ENCODE measurements around the gene SPATS1. TPM values are rescaled to one million over a fixed set of nuclear protein-coding genes. Genes with fewer than 3 reads are reported as not detected.

SPATS1 gene
- total RNA-seq, 2 donors from 2014 or later, result not detected

- Histone ChIP-seq H3K9me3 (ENCODE audit: control insufficient read depth, low read length) (no peaks in the 10 kb centered on the region), H3K27ac (ENCODE audit: low read depth, low read length) (no peak overlapping the region), H3K4me1 (ENCODE audit: control insufficient read depth, insufficient read depth, low read length) (no peaks in the 10 kb centered on the region), H3K4me3 (ENCODE audit: low read length) (no peak overlapping the region), H3K36me3 (ENCODE audit: control insufficient read depth, insufficient read depth, low read length) (no peaks in the 10 kb centered on the region), H3K9ac (ENCODE audit: extremely low read depth, low read length, poor library complexity, severe bottlenecking) (no peak overlapping the region), H3K27me3 (ENCODE audit: control insufficient read depth, insufficient read depth, low read length, poor library complexity, severe bottlenecking) (peaks cover 11% of the 10 kb centered on the region)
- Mint-ChIP-seq H3K36me3 (ENCODE audit: low read depth) (no peaks in the 10 kb centered on the region), H3K4me1 (no peaks in the 10 kb centered on the region), H3K9me3 (no peaks in the 10 kb centered on the region), H3K27ac (no peak overlapping the region), H3K27me3 (ENCODE audit: insufficient read depth) (peaks cover 2% of the 10 kb centered on the region), H3K4me3 (no peak overlapping the region)
- WGBS, 2 experiments (ENCODE audit: insufficient coverage in 1 of 2, insufficient read length in 1 of 2), result 93 to 94% methylated on average over 2 to 3 of the region's 3 CpGs
- no peak for TF ChIP-seq CTCF (conservative IDR thresholded peaks at IDR 0.05)
- DNase-seq, result no peak
Measured at GRCh38 chr6:44377484-44377883, 35.0 kb downstream of the SPATS1 start.

- Histone ChIP-seq H3K9ac (ENCODE audit: extremely low read depth, low read length, poor library complexity, severe bottlenecking) (no peak overlapping the region), H3K9me3 (ENCODE audit: control insufficient read depth, low read length) (no peaks in the 10 kb centered on the region), H3K36me3 (ENCODE audit: control insufficient read depth, insufficient read depth, low read length) (no peaks in the 10 kb centered on the region), H3K4me1 (ENCODE audit: control insufficient read depth, insufficient read depth, low read length) (no peaks in the 10 kb centered on the region), H3K4me3 (ENCODE audit: low read length) (no peak overlapping the region), H3K27ac (ENCODE audit: low read depth, low read length) (no peak overlapping the region), H3K27me3 (ENCODE audit: control insufficient read depth, insufficient read depth, low read length, poor library complexity, severe bottlenecking) (peaks cover 11% of the 10 kb centered on the region)
- no peak overlapping the region for H3K27ac Mint-ChIP-seq
- H3K4me1 Mint-ChIP-seq, result no peaks in the 10 kb centered on the region
- 0 to 61% methylated on average over 1 of the region's 1 CpG for WGBS, 2 experiments (ENCODE audit: insufficient coverage in 1 of 2, insufficient read length in 1 of 2)
- no peaks in the 10 kb centered on the region for H3K9me3 Mint-ChIP-seq
- H3K27me3 Mint-ChIP-seq (ENCODE audit: insufficient read depth), result peaks cover 2% of the 10 kb centered on the region
- H3K4me3 Mint-ChIP-seq, result no peak overlapping the region
- DNase-seq, result no peak
- no peak for TF ChIP-seq CTCF (conservative IDR thresholded peaks at IDR 0.05)
- no peaks in the 10 kb centered on the region for H3K36me3 Mint-ChIP-seq (ENCODE audit: low read depth)
Measured at GRCh38 chr6:44377971-44378370, 35.5 kb downstream of the SPATS1 start.

GRCh38 chr6:44381739-44382138, 39.3 kb downstream of the SPATS1 start:
- DNase-seq, result no peak
- Mint-ChIP-seq H3K36me3 (ENCODE audit: low read depth) (no peaks in the 10 kb centered on the region), H3K9me3 (no peaks in the 10 kb centered on the region), H3K27ac (no peak overlapping the region), H3K27me3 (ENCODE audit: insufficient read depth) (peaks cover 2% of the 10 kb centered on the region), H3K4me3 (no peak overlapping the region), H3K4me1 (no peaks in the 10 kb centered on the region)
- no peak for TF ChIP-seq CTCF (conservative IDR thresholded peaks at IDR 0.05)
- no peak overlapping the region for H3K4me3 ChIP-seq (ENCODE audit: low read length)
- H3K27me3 ChIP-seq (ENCODE audit: control insufficient read depth, insufficient read depth, low read length, poor library complexity, severe bottlenecking), result no peaks in the 10 kb centered on the region
- no peaks in the 10 kb centered on the region for H3K9me3 ChIP-seq (ENCODE audit: control insufficient read depth, low read length)
- no peaks in the 10 kb centered on the region for H3K36me3 ChIP-seq (ENCODE audit: control insufficient read depth, insufficient read depth, low read length)
- no peaks in the 10 kb centered on the region for H3K4me1 ChIP-seq (ENCODE audit: control insufficient read depth, insufficient read depth, low read length)
- no peak overlapping the region for H3K27ac ChIP-seq (ENCODE audit: low read depth, low read length)
- no peak overlapping the region for H3K9ac ChIP-seq (ENCODE audit: extremely low read depth, low read length, poor library complexity, severe bottlenecking)
- 89 to 95% methylated on average over 2 of the region's 2 CpGs for whole genome bisulfite sequencing, 2 experiments (ENCODE audit: insufficient coverage in 1 of 2, insufficient read length in 1 of 2)
